Hippocampal formation (tissue), 2 donors: Measurements from ENCODE around the gene CEP95.
A peak's percentile ranks its signal among the peaks of the same experiment; 100 is the strongest.
"Not testable (repeated sequence)": the region's sequence is repeated elsewhere in the genome, so short reads cannot be mapped to it uniquely, and the experiment has no call there.

ENCODE experiments used
- DNase-seq, 2 donors: peaks; one replicate each; lab custom pipeline; 2025; lab: John Stamatoyannopoulos, UW

The CEP95 gene, protein sequence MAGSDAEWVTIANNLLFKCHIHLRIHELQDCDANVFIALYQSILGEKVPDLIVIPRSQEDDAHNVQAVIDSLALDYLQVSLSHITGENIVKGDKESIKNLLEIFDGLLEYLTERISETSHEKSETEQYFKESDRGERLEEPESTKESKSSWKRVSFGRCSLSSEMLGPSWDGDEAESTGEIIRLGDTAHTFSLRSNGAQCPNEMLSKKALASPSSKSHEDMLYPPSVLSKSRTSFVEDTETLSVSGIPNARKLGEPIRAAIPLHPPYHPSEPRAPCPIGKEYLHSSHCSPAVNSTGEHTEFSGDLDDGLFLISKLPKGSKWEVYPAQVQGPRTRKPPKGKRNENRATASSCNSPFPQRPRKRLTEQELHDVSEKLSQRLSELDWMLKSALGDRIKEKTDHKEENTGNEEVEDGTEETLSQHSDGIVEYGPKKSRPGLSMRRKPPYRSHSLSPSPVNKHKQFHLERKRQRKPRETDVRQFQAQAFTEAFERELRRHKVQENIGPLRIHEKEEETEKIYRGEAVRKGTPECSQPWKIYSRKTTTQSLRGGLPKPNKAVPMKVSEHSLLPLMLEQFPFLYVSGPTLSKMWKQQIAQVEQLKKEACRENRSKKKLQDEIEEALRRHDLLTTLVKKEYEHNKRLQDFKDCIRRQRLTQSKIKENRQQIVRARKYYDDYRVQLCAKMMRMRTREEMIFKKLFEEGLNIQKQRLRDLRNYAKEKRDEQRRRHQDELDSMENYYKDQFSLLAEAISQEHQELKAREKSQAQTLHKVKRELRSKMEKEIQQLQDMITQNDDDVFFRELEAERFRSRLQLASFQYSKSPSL

DNA sequence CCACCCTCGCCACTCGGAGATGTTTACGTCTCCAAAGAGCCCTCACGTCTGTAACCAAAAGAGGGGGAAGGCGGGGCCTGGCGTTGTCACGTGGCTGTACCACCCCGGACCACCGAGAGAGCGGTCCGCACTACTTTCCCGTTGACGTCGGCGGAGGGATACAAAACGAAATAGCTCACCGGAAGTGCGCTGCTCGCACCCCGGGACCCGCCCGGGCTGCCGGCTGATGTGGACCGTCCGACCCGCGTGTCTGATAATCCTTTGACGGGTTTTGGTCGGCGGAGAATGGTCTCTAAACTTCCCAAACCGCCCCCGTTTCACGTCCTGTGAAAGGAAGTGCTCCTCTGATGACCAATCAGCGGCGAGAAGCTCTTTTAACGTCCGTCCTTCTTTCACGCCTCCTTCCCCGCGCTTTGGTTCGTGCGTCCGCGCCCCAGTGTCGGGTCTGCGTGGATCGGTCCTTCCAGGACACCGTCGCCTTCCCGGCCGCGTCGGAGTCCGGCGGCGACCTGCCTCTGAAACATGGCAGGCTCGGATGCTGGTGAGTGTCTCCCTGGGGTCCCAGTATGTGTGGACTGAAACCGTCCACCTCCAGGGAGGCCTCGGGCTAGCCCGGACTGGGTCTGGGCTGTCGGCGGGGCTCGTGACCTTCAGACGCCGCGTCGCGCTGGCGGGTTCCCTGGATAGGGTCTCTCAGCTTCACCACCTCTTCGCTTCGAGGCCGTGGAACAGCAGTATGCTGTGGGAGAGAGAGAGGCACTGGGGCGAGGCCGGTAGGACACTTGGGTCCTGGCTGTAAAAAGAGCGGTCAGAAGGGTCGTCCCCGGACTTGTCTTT lies at the start of gene CEP95:
CEP95 (plus strand) TSS at position 402 of the 837 bp plus-strand sequence; CDS start at position 523, 121 bp downstream.
- peak; percentile 96 to 97 for DNase-seq

DNA sequence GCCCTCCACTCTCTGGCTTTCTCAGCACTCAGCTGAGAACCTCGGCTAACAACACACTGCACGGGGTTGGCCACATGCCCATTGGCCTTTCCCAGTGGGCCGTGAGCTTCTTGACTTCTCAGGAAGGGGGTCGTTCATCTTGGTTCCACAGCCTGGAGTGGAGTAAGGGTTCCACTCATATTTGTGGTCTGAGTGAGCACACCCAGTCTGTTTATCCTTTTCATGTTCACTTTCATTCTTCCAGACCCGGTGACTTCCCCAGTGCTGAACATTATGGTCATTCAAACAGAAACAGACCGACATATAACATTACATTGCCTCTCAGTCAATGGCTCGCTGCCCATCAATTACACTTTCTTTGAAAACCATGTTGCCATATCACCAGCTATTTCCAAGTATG lies 49.6 kb upstream of the CEP95 start:
- DNase-seq: no peak

DNA sequence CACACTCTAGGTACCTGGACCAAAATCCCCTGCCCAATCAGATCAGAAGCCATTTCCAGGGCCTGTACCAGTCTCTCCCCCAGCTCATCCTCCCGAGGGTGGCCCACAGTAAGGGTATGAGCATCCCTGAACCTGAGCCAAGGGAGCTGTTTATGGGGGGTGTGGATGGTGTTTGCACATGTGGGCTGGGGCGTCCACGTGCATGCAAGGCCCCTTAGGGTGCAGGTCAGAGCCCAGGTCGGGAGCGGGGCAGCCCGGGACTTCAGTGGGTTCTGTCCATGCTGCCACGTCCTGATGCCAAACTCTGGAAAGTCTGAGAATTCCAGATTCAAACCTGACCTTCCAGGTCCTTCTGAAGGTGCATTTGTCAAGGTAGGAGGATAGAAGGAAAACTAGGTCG lies 48.0 kb upstream of the CEP95 start:
- DNase-seq: no peak

DNA sequence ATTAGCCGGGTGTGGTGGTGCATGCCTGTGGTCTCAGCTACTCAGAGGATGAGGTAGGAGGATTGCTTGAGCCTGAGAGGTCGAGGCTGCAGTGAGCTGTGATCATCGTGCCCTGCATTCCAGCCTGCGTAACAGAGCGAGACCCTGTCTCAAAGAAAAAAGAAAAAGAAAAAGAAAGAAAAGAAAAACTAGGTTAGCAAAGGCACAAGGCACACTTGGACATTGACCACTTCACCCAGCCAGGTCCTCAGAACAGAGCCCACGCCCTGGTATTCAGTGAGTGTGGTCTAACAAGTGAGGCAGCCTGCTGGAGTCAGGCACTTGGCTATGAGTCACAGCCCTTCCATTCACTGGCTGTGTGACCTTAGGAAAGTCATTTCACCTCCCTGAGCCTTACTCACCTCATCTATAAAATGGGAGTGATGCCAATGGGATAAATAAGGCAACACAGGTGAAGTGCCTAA lies 47.5 kb upstream of the CEP95 start:
- DNase-seq: no peak

DNA sequence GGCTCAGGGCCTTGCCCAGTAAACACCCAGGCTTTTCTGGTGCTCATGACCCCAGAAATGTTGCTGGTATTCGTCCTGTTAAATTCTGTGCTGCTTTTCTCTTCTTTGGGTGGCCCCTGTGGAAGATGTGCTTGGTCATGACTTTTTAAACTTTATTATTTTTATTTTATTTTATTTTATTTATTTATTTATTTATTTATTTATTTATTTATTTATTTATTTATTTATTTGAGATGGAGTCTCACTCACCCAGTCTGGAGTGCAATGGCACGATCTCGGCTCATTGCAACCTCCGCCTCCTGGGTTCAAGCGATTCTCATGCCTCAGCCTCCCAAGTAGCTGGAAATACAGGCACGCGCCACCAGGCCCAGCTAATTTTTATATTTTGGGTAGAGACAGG lies 47.0 kb upstream of the CEP95 start:
- not testable (repeated sequence) for DNase-seq

DNA sequence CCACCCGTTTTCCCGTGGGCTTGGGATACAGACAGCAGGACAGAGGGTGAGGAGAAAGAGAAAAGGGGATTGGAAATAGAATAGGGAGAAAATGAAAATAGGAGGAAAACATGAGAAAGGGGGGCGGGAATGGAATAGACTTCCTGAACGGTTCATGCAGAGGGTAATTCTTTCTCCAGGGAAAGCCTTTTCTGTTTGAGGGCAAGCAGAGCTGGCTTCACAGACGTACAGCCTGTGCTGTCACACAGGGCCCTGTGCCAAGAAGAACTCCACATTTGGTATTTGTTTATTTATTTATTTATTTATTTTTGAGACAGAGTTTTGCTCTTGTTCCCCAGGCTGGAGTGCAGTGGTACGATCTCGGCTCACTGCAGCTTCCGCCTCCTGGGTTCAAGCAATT lies 45.8 kb upstream of the CEP95 start:
- DNase-seq: no peak

DNA sequence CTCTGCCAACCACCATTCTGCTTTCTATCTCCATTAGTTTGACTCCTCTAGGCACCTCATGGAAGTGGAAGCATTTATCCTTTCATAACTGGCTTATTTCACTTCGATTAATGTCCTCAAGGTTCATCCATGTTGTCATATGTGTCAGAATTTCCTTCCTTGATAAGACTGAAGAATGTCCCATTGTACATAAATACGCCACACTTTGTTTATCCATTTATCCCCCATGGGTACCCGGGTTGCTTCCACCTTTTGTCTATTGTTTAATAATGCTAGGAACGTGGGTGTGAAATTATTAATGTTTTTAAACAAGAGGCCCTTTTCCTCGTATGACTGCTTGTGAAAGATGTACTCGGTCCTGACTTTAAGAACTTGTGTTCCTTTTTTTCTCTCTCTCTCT lies 45.0 kb upstream of the CEP95 start:
- DNase-seq: no peak

DNA sequence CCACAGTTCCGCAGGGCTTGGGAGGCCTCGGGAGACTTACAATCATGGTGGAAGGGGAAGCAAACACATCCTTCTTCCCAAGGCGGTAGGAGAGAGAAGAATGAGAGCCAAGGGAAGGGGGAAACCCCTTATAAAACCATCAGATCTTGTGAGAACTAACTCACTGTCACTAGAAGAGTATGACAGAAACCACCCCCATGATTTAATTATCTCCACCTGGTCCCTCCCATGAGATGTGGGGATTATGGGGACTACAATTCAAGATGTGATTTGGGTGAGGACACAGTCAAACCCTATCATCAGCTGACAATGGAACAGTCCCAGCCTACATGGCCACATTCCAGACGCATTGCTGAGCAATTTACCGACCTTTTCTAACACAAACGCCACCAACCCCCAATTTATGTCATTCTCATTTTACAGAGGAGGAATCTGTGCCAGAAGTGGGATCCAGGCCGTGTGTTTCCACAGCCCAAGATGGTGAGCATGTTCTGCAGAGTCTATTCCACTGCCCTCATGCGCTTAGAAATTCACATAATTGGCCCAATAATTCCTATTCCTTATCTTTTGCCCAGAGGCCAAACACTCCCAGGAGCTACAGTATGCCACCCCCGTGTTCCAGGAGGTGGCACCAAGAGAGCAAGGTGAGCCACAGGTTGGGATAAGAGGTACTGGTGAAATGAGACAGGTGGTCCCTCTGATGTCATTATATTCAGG lies 40.6 kb upstream of the CEP95 start:
- DNase-seq: no peak

DNA sequence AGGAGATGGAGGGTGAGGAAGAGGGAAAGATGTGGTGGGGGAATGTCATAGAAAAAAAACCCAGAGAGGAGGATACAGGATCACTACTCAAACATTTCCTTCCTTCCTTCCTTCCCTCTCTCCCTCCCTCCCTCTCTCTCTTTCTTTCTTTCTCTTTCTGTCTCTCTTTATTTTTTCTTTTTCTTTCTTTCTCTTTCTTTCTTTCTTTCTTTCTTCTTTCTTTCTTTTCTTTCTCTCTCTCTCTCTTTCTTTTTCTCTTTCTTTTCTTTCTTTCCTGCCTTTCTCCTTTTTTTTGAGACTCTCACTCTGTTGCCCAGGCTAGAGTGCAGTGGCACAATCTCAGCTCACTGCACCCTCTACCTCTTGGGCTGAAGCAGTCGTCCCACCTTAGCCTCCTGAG lies 39.9 kb upstream of the CEP95 start:
- not testable (repeated sequence) for DNase-seq

DNA sequence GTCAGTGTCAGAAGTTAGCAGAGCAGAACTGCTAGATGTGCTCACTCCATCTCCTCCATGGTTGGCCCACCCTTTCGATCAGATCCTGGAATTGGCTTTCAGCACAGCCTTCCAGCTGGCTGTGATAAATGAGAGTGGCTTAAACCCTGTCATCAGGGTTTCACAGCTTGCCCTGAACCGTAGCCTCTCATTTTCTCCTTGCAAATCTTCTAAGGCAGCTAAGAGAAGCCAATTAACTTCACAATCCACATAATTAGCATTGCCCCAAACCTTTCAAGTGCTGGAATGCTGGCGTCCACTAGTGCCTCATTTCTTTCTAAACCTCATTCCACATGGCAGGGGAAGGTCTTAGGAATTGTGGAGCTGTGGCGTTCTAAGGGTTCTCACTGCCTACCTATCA lies 36.2 kb upstream of the CEP95 start:
- DNase-seq: no peak

DNA sequence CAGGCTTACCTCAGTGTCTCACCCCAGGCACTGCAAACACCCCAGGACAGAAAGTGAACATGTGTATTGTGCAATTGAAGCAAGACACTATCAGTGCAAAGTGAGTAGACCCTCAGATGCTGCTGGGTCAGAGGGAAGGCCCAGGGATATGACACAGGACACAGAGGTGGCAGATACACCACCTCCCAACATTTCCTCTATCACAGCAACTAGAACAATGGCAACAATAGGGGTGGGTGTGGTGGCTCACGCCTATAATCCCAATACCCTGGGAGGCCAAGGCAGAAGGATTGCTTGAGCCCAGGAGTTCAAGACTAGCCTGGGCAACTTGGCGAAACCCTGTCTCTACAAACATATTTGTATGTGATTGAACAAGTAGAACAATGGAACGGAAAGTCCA lies 35.3 kb upstream of the CEP95 start:
- DNase-seq: no peak

DNA sequence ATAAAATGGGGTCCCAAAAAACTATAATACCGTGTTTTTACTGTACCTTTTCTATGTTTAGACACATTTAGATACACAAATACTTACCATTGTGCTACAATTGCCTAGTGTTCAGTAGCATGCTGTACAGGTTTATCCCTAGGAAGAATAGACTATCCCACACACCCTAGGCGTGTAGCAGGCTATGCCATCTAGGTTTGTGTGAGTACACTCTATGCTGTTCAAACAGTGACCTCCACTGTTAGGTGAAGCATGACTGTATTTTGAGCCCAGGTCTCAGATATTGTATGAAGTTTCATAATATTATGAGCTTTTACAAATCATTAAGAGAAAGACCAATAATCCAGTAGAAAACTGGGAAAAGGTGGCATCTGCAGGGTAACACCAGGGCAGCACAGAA lies 34.2 kb upstream of the CEP95 start:
- DNase-seq: no peak

DNA sequence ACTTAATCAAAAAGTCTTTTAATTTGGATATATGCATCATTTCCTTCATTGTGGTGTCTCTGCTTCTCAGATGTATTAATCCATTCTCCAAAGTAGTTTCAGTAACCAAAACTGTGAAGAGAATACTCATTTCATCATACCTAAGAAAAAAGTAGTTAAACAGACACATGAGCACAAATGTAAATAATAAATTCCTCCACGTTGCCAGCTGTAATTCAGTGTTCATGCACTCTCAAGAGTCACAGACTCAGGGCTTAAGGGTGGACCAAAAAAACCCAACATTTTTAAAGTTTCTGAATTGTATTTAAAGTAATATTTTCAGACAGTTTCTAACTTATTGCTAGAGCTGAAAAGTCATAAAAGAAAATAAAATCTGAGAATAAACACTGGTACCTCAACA lies 28.9 kb upstream of the CEP95 start:
- no peak for DNase-seq

DNA sequence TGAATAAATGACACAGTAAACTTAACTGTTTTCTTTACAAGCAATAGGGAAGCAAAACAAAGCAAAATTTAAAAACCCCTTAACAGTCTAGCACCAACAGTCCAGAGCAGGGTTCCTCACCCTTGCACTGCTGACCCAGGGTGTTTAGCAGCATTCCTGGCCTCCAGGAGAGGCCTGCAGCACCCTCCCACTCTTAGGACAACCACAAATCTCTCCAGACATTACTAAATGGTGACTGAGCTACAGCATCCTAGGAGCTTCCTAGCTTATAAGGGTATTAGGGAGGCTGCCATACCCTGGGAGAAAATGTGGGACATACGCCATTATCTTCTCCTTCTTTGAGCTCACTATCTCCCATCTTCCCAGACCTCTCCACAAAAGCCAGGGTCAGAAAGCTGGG lies 25.8 kb upstream of the CEP95 start:
- DNase-seq: no peak

DNA sequence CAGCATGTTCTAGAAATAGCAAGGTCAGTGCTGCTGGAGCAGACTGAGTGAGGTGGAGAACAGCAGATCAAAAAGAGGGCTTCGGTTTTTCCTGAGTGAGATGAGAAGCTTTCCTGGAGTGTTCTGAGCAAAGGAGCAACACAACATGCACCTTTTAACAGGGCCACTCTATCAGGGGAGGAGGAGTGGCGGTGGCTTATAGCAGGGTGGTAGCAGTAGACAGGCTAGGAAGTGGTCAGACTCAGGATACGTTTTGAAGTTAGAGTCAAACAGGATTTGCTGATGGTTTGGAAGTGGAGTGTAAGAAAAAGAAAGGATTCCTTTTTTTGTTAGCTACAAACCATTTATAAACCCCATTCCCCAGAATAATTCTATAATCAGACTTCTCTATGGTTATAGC lies 22.4 kb upstream of the CEP95 start:
- DNase-seq: no peak

DNA sequence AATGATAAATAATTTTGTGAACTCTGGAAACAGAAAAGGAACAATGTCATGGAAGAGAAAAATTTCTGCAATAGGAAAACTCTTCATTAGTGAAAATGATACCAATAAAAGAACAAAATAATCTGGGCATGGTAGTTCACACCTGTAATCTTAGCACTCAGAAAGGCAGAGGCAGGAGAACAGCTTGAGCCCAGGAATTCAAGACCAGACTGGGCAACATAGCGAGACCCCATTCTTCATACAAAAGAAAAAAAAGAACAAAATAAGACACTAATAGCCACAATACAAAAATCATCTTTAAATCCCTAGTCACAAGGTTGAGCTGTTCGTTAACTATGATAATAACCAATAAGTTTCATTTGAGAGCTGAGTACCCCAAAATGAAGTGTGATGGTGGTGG lies 18.5 kb upstream of the CEP95 start:
- no peak for DNase-seq

DNA sequence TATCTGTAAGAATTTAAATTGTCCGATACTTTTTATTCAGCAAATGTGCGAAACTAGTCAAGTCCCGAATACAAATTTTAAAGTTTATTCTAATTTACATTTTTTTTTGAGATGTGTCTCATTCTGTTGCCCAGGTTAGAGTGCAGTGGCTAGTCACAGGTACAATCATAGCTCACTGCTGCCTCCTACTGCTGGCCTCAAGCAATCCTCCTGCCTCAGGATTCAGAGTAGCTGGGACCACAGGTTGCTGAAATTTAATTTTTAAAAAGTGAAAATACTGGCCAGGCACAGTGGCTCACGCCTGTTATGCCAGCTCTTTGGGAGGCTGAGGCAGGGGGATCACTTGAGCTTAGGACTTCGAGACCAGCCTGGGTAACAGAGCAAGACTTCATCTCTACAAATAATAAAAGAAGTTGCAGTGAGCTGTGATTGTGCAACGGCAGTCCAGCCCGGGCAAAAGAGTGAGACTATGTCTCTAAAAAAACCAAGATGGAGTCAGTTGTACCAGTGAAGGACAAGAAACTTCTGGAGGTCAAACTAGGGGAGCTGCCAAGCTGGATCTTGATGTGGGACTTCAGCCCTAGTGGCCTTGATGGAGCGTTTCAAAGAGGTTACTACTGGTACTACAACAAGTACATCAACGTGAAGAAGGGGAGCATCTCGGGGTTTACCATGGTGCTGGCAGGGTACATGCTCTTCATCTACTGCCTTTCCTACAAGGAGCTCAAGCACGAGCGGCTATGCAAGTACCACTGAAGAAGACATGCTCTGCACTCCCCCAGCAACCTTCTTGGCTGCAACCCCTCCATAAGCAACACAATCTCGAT lies 15.5 kb upstream of the CEP95 start:
- no peak for DNase-seq

DNA sequence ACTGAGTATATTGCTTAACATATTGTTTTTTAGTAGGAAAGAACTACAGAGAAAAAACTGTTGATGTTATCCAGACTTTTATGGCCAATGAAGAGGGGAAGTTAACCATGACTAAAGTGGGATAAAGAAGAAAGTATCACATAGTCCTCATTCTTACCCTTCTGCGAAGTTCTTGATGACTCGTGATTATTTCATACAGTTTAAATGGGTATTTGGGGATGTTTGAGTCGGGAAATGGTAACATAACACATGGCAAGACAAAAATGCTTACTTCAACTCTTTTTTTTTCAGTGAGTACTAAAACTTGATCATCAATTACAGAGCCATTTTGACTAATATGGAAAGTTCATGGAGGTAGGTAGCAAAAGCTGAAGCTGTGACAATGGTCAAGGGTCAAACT lies 14.8 kb upstream of the CEP95 start:
- DNase-seq: no peak

DNA sequence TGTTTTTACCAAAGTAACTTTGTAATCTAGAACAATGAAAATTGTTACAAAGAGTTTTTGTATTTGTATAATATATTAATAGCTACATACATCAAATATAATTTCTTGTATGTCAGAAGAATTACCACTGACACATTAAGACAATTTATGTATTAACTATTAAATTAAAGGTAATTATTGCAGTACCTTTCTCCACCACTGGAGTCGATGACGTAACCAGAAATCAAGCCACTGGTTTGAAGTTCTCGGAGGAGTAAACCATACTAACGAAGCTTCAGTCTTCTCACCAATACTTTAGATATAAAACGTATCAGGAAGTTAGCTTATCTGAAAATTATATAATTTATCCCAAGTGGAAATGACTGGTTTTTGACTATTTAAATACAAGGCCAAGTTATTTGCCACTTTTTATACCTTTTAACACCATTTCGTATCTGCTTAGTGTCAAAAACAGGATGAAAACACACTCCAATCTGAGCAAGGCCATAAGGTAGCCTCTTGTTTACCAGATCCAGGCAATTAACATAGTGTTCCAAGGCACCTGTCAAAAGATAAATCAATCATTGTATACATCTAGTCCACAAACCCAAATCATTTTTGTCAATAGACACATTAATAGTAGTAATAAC lies 14.2 kb upstream of the CEP95 start:
- no peak for DNase-seq

DNA sequence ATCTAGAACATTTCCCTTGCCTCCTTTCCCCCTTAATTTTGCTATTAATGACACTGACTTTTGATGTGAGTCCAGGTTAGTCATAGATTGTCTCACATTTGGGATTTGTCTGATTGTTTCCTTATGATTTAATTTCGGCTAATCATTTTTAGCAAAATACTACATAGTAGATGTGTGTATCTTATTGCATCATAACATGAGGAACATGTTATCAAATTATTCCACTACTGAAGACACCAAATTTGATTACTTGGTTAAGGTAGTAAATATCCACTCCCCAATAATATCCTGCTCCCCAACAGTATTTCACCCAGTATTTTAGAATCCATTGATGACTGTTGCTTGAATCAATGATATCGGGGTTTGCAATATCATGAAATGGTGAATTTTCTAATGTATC lies 12.7 kb upstream of the CEP95 start:
- no peak for DNase-seq
